Raji (cell line): ENCODE results near the gene GATC.

Source experiments
- POLR2A ChIP-seq: IDR thresholded peaks from 2 replicates; pipeline ENCODE4 v1.6.1; 2011; ENCODE audit warnings: low read depth, low read length, control low read depth; ENCODE audit not compliant: insufficient read depth

GATC gene

DNA sequence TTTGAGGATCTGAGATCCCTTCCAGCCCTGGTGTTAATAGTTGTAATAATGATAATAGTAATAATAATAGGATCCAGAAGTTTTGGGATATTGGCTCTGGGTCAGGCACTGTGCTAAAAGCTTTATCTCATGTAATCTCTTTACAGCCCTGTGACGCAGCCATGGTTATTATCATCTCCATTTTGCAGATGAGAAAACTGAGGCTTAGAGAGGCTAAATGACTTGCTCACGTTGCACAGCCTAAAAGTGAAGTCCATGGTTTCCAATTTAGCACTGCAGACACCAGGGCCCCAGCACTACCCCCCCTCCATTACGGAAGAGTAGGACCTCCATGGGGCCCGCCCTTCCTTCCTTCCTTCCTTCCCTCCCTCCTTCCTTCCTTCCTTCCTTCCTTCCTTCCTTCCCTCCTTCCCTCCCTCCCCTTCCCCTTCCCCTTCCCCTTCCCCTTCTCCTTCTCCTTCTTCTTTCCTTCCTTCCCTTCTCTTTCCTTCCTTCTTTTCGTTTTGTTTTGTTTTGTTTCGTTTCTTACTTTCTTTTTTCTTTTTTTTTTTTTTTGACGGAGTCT is 23.3 kb upstream of the GATC start:
- TF ChIP-seq POLR2A = no peak

DNA sequence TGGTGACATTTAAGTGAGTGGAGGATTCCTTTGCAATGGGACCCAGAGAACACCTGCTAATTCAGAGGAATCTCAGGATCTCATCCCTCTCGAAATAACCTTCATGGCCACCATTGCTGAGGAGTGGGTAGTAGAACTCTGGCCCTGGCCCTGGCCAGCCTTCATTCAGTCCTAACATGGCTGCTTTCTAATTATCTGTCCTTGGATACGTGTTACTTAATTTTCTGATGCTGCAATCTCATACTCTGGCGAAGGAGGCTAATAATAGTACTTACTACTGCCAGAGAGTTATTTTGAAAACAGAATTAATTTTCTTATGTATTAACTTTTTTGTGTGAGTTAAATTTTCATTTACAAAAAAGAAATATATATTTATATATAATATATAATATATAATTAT is 20.4 kb upstream of the GATC start:
- no peak for TF ChIP-seq POLR2A

DNA sequence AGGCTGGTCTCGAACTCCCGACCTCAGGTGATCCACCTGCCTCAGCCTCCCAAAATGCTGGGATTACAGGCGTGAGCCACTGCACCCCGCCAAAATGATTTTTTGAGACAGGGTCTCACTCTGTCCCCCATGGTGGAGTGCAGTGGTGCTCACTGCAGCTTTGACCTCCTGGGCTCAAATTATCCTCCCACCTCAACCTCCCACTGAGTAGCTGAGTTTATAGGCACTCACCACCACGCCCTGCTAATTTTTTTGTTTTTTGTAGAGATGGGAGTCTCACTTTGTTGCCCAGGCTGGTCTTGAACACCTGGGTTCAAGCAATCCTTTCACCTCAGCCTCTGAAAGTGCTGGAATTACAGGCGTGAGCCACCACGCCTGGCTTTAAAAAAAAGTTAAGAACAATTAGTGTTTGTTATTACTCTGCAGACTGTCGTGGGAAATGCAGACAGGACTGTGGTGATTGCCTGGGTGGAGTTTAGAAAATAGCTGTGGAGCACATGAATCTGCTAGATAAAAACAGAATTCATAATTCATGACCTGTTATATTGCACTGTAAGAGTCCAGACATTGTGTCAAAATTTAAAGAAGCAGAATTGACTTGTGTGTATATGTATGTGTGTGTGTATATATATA is 17.5 kb upstream of the GATC start:
- TF ChIP-seq POLR2A = no peak

DNA sequence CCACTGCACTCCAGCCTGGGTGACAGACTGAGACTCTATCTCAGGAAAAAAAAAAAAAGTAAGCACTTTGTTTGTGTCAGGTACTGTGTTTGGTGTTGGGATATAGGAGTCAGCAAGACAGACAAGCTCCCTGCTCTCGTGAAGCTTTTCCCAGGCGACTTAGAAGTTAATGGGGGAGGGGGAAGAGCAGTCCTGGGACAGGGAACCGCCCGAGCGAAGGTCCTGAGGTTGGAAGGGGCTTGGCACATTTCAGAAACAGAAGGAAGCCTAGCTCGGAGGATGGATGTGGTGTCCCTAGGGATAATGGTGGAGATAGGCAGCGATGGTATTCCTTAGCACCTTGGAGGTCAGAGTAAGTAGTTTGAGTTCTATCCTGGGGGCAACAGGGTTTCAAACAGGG is 16.9 kb upstream of the GATC start:
- TF ChIP-seq POLR2A = no peak

DNA sequence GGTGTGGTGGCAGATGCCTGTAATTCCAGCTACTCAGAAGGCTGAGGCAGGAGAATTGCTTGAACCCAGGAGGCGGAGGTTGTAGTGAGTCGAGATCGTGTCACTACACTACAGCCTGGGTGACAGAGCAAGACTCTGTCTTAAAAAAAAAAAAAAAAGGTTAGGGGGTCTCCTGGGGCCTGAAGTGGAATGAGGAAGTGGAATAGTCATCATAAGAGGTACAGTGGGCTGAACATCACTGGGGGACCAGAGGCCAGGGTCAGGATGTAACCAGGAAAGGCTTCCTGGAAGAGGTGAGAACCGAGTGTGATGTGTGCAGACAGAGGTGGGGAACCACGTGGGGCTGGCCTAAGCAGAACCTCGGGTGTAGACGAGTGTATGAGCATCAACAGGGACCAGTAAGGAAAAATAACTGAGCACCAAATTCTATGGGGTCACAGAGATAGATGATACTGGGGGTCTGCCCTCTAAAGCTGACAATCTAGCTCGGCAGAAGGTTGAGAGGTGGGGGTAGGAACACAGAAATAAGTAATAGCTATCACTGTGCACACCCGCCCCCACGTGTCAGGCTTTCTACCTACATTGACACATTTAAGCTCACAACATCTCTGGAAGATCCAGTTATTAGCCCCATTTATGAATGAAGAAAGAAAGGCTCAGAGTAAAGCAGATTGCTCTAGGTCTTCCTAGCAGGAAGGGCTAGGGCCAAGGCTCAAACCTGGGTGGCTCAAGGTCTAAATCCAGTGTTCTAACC is 13.3 kb upstream of the GATC start:
- TF ChIP-seq POLR2A = no peak

DNA sequence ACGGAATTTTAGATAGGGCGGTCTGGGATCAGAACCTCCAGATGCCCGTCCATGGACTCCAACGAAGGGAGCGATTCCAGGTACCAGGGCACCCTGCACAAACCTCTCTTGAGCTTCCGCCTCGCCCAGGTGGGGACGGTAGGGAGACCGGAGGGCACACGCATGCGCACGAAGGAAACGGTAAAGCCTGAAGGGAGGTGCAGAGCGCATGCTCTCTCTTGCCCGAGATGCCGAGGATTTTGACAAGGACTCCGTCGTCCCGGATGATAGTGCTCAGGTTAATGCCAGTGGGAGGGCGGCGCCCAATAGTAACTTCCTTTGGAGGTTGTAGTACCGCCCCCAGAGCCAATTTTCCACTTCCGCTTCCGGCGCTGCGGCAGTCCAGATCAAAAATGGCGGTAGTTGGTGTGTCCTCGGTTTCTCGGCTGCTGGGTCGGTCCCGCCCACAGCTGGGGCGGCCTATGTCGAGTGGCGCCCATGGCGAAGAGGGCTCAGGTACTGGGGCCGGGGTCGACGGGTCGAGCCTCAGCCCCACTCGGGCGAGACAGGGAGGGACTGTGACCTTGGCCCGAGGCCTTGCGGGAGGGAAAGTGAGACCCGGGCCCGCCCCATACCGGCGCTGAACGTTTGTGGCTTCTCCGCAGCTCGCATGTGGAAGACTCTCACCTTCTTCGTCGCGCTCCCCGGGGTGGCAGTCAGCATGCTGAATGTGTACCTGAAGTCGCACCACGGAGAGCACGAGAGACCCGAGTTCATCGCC is 8.3 kb upstream of the GATC start, which contains the start of gene COX6A1:
COX6A1 (plus strand) TSS at position 379 of the 760 bp plus-strand sequence; CDS start at position 393, 14 bp downstream.
- peak; percentile 94 for TF ChIP-seq POLR2A

DNA sequence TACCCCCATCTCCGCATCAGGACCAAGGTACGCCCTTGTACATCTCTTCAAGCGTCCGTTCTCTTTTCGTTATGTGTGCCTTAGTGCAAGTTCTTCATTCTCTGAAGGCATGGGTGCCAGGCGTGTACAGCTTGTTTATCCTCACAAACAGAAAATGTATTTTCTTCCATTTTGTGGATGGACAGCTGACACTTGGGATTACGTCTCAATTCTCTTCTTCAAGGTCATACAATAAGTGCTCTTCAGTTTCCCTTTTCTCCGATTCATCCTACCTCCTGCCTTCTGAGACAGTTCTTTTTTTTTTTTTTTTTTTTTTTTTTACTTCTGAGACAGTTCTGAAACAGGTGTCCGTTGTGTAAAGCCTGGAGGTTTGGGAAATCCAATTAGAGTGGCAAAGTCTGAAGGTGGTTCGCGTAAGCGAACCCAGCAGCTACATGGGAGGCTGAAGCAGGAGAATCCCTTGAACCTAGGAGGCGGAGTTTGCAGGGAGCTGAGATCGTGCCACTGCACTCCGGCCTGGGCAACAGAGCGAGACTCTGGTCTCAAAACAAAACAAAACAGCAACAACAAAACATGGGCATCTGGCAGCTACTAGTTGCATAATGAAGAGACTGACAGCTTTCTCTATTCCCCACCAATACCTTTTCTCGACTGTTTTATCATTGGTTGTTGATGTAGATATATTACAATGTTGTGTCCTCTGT is 7.6 kb upstream of the GATC start:
- TF ChIP-seq POLR2A = no peak

DNA sequence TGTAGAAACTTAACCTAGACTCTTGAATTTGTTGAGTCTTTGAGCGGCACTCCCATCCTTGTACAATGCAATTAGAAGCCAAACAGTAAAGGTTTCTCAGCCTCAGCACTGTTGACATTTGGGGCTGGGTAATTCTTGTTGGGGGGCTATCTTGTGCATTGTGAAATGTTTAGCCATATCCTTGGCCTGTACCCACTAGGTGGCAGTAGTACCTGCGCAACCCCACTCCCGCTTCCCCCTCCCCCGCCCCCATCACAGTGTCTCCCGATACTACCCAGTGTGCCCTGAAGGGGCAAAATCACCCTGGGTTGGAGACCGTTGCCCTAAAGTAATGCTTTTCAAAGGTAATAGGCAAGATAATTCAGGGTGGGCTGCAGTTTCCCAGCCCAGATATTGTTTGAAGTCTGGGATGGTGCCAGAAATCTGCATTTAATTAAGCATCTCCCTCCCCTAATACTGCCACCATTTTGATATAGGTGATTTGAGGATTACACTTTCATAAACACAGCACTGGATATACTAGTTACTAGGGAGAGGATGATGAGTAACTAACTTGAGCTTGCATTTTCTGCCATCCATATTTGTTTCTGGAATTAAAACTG is 6.5 kb upstream of the GATC start:
- no peak for TF ChIP-seq POLR2A

DNA sequence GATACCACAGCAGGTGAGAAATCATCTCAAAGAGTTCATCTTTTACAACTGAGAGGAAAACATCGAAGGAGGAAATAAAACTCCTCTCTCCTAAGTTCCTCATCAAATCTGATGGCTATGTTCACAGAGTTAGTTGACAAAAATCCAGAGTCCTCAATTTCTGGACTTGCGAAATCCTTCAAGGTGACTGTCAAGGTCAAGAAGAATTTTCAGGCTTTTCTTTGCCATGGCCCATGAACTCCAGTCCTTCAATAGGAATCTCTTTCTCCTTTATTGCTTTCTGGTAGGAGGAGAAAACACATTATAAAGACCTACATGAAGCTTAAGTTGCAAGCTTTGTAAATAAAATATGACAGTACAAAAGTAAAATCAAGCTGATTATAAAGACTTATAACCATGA is 1.6 kb upstream of the GATC start:
- no peak for TF ChIP-seq POLR2A

DNA sequence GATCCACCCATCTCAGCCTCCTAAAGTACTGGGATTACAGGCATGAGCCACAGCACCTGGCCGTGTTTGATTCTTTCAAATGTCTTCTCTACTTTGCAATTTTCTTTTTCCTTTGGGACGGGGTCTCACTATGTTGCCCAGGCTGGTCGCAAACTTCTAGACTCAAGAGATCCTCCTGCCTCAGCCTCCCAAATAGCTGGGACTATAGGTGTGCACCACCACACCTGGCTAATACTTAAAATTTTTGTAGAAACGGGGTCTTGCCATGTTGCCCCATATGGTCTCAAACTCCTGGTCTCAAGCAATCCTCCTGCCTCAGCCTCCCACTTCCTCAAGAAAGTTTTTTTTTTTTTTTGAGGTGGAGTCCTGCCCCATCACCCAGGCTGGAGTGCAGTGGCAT is 1.7 kb downstream of the GATC start:
- no peak for TF ChIP-seq POLR2A

DNA sequence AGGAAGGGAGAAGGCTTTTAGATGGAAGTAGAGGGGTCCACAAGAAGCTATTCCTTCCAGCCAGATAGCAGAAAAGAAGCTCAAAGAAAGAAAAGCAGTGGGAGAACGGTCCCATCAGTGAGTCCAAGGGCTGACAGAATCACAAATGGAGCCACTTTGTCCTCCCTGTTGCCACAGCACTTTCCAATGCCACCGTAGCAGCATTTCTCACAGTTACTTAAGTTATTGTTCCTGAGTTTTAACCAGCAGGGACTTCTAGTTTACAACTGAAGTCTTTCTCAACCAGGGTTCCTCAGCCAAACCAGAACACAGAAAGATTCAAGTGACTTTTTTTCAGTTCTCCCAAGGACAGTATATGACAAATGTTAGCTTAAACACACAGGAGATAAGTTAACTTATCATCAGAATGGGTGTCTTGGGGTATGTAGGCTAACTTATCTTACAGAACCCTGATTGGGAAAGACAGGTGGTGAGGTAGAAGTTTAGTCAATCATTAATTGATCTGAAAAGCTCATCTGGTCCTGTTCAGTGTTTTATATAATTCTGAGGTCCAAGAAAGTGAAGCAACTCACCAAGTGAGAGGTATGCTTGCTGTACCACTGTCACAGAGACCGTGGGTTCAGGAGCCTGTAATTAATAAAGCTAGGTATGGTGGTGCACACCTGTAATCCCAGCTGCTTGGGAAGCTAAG is 7.0 kb downstream of the GATC start:
- TF ChIP-seq POLR2A = no peak

DNA sequence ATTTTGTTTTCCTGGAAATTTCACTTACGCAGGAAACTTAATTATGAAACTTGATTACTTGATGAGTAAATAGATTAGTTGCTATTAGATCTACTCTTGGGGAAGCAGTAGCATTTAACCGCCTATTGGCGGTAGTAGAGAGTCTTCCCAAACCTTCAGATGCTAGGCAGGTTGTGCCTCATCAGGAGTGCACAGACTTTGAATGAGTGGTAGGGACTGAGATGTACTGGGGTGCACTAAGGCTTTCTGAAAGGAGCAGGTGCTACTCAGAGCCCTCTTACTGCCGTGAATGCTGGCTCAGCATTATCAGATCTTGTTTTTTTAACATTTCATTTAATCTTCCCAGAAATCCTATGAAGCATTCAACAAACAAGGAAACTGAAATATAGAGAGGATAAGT is 7.7 kb downstream of the GATC start:
- no peak for TF ChIP-seq POLR2A

DNA sequence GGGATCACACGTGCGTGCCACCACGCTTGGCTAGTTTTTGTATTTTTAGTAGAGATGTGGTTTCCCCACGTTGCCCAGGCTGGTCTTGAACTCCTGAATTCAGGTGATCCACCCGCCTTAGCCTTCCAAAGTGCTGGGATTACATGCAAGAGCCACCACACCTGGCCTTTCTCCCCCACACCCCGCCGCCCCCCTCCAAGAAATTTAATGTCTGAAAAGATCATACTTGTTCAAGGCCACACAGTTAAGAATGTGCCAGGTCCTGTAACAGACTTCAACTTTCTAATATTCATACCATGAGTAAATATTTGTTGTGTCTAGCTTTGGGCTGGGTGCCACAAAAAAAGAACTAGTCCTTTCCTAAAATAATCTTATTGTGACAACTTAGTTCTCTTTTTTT is 9.1 kb downstream of the GATC start:
- TF ChIP-seq POLR2A = no peak

DNA sequence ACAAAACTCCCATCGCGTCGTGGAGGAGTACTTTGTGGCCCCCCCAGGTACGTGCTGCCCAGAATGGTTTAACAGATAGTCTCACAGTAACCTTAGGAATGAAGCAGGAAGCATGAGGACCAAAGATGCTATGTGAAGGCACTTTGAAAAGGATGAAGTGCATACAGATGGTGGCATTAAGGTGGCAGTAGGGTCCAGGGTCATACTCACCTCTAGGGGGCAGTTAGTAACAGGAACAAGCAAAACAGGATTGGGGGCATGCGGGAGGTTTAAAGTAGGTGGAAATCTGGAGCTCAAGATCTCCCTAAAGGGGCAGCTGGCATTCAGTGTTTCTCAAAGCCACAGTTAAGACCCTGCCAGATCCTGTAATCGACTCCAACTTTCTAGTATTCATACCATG is 10.9 kb downstream of the GATC start:
- TF ChIP-seq POLR2A = no peak
